NCI-H1417 (cell line): Measurements from ENCODE around the gene LORICRIN.

Source experiments
- DNase-seq, 3 experiments: peaks; one replicate each; lab custom pipeline; 2025; lab: John Stamatoyannopoulos, UW

Gene LORICRIN

DNA sequence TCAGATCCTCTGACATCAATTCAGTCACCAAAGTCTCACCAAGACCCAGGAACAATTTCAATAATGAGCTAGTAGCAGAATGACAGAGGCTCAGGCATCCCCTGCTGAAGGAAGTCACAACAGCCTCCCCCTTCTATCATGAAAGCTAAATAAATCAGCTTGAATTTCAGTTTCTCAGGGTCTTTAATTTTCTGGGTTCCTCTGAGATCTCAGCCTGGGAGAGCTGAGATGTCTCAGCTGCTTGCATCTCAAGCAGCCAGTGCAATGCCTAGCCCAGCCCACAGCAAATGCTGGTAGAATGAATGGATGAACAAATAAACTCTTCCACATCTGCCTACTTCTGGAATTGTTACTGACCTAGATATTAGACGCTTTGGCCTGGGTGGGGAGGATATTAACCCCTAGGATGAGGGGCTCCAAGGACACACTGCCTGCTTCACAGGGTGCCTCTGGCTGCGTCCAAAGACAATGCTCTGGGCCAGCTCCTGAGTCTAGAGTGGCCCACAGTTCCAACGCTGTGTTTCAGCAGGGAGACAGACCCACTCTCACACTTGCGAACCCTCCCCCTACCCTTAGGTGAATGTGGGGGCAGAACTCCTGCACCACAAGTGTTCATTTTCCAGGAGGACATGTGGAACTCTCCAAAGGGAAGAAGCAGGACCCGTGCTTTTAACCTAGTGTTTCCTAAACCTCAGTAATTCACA lies 11.2 kb upstream of the LORICRIN start:
- no peak for DNase-seq

DNA sequence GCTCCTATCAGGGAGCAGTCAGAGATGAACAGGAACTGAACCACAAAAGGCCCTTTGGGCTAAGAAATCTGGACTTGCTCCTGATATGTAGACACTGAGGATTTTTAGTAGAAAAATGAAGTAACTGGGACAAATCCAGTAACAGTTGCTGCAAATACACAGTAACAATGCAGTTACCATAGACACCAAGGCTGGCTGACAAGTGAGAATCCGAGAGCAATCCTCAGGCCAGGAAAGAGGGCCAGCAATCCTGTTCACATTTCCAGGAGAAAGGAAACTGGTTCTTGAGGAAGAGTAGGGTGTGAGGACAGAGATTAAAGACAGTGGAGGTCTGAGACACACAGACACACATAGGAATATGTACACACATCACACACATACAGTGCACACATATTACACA lies 9.3 kb upstream of the LORICRIN start:
- DNase-seq, result no peak

DNA sequence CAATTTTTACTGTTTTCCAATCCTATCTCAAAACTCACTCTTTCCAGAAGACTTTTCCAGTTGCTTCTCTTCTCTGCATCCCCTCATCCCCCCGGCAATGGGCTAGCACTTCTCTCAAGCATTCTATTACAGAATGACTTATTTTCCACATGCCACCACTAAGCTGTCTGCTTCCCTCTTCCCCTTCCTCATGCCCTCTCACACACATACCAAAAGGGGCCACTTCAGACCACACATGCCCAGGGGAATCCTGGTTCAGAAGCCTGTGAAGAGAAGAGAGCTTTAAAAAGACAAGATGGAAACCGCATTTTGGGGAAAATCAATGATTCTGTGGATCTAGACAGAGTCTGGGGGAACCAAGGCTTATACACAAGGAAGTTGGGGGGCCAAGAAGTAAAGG lies 8.4 kb upstream of the LORICRIN start:
- DNase-seq, result no peak

DNA sequence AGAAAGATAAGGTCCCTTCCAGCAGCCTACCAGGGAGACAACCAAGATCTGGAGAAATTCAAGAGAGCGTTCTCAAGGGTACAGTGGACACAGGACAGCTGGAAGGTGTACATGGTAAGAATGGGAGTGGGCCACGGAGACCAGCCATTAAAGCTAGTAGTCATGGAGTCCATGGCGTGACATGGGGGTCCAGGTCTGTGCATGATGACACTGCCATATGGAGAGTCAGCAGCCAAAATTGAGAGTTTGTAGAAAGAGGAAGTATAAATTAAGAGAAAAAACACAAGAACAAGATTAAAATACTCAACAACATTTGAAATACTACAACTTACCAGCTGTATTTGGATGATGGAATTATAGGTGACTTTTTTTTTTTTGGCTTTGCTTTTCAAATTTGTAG lies 7.9 kb upstream of the LORICRIN start:
- no peak for DNase-seq

DNA sequence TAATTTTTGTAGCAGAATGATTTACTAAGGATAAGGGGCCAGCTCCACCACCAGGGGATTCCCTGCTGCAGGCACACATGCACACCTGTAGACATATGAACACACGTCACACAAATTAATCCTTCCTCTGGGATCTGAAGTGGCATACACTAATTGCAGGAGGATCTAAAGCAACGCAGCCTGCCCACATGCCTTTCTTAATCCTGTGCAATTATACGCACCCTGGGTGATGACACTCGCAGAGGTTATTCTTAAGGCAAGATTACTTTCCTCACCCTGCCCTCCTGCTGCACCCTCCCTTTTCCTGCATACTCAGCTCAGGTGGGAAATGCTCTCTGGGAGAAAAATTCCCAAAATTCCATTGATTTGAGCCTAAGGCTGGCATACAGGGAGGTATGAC lies 7.5 kb upstream of the LORICRIN start:
- no peak for DNase-seq

DNA sequence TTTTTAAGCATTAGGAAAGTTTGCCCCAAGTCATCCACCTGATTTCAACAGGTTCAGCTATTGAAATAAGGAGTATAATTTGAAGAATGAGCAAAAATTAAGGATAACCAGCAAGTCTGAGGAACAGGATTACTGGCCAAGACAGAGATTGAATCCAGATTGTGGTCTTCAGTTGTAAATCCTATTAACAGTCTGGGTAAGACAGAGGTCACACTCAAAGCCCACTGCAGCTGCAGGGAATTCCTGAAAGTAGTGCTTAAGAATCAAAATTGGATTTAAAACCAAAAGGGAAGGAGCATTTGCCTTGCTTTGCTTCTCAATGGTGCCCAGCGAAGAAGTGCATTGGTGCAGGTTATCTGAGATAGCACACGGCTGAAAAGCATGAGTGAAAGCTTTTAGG lies 6.4 kb upstream of the LORICRIN start:
- no peak for DNase-seq

DNA sequence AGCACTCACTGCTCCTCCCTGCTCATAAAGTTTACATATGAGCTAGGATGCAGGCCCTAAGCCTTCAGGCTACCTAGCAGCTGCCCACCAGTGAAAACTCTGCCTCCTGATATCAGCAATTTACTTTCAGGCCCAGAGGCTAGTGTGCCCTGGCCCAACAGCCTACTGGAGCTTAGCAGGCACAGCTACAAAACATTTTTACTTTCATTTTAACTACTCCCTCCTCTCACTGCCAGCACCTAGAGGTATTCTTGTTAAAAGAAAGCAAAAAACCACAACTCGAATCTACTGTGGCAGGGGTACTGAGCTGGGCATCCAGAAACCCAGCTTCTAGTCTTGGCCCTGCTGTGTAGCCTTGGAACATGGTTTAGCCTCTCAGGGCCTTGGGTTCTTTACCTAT lies 5.8 kb upstream of the LORICRIN start:
- no peak for DNase-seq

DNA sequence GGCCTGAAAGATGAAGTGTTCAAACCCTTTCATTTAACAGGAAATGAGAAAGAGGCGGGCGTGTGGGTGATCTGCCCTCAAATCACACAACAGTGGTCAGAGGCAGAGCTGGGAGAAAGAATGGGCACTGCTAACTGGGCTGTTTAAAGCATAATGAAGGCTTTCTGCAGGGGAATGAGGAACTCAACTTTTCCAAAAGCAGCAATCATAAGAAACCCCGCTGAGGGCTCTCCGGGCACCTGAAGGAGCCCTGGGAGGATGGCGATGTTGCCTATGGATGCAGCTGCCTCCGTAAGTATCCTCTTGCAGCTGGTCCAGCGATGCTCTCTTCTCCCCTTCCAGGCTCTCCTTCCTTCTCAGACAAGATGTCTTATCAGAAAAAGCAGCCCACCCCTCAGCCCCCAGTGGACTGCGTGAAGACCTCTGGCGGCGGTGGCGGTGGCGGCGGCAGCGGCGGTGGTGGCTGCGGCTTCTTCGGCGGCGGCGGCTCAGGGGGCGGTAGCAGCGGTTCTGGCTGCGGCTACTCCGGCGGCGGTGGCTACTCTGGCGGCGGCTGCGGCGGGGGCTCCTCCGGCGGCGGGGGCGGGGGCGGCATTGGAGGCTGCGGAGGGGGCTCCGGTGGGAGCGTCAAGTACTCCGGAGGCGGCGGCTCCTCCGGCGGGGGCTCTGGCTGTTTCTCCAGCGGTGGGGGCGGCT lies 1.2 kb downstream of the LORICRIN start:
- peak; percentile 37 to 45 (median 40) for DNase-seq

DNA sequence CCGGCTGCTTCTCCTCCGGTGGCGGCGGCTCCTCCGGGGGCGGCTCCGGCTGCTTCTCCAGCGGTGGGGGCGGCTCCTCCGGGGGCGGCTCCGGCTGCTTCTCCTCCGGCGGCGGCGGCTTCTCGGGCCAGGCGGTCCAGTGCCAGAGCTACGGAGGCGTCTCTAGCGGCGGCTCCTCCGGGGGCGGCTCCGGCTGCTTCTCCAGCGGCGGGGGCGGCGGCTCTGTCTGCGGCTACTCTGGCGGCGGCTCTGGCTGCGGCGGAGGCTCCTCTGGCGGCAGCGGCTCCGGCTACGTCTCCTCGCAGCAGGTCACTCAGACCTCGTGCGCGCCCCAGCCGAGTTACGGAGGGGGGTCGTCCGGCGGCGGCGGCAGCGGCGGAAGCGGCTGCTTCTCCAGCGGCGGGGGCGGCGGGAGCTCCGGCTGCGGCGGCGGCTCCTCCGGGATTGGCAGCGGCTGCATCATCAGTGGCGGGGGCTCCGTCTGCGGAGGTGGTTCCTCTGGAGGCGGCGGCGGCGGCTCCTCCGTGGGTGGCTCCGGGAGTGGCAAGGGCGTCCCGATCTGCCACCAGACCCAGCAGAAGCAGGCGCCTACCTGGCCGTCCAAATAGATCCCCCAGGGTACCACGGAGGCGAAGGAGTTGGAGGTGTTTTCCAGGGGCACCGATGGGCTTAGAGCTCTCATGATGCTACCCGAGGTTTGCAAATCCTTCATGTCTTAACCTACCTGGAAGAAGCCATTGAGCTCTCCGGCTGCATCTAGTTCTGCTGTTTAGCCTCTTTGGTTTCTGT lies 2.0 kb downstream of the LORICRIN start:
- DNase-seq, result peak; percentile 46 to 68 (median 65)

DNA sequence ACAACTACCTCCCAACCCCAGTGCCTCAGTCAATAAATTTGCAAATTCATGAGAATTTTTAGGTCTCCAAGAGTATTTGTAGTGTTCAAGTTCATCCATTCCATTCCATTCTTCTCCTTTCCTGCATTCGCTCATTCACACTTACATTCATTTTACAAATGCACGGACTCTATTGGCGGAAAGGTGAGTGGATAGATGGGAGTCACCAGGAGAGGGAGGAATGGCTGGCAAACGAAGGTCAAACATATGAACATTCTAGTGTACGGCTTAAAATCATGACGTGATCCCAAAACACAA lies 2.5 kb downstream of the LORICRIN start:
- DNase-seq, result peak in 2 of 3 experiments; percentile 32 to 64

DNA sequence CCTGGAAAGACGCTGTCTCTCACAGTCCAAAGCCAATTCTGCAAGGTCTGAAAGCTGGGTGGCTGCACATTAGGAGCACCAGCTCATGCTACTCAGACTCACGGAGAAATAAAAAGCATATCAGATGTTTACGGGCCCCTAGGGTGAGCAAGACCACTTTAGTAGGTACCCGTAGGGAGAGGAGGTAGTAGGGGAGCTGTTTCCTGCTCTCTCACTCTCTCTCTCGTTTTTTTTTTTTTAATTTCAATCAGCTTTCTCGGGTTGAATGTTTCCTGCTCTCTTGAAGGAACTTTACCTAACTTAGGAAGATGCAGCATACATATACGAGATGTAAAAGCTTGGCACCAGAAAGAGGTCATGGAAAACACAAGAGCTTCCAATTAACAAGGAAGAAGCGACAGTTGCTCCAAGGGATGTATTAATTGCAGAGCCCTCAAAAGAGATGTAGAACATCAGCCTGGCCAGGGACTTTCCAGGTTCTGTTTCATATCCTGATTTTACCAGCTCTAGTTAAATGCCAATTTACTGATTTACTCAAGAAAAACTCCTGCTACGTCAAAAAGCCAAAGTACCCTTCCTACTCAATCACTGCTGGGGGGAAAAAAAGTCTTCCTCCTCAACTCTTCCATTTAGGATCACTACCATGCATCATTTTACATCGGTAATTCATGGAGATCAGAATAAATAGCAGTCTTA lies 3.1 kb downstream of the LORICRIN start:
- peak in 1 of 3 experiments; percentile 47 for DNase-seq

DNA sequence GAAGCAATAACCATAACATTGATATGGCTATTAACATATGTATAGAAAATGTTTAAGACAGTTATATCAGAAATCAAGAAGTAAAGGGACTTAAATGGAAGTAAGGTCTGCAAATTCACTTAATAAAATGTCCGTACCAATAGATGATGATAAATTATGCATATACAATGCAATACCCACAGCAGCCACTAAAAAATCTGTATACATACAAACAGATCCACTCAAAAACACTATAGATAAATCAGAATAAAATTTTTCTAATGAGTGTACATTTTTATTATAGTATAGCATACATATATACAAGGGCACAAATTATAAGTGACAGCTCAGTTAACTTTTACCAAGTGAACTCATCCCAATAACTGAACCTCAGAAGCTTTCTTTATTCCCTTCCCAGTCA lies 6.0 kb downstream of the LORICRIN start:
- DNase-seq, result no peak

DNA sequence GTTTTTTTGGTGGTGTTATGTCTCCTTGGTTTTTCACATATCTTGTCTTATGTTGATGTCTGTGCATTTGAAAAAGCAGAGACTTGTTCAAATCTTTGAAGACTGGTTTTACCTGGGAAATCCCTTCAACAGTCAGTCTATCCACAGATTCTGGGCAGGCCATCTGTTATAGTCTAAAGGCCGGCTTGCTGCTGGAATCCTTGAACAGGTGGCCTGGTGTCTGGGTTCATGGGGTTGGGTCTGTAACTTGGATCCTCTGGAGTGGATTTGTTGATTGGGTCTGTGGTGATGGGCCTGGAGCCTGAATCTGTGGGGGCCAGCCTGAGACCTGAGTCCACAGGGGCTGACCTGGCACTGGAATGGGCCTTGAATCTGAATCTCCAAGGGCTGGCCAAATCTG lies 12.2 kb downstream of the LORICRIN start:
- DNase-seq, result no peak

DNA sequence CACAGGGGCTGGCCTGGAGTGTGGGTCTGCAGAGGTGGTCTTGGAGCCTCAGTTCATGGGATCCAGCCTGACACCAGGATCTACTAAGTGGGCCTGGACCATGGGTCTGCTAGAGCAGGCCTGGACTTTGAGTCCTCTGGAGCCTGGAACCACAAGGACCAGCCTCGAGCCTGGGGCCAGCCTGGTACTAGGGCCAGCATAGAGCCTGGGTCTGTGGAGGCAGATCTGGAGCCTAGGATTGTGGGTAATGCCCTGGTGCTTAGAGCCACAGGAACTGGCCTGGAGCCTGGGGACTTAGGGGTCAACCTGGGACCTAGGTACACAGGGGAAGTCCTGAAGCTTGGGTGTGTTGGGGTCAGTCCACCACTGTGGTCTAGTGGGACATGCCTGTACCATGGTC lies 12.7 kb downstream of the LORICRIN start:
- DNase-seq, result no peak

DNA sequence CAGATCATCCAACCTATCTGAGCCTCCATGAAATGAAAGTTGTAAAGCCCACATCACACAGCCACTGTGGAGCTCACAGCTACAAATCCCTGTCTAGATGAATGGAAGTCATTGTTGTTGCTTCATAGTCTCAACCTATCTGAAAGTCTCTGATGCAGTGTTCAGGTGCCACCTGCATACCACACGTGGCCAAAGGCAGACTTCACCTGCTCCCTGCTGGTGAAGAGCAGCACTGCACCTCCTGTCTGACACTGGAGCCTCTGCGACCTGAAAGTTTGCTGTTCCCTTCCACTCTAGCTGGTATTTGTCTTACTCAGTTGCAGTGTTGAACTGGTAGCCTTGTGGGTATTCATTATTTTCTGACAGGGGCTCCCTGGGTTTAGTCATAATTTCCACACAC lies 18.4 kb downstream of the LORICRIN start:
- DNase-seq, result peak; percentile 23 to 55 (median 53)

DNA sequence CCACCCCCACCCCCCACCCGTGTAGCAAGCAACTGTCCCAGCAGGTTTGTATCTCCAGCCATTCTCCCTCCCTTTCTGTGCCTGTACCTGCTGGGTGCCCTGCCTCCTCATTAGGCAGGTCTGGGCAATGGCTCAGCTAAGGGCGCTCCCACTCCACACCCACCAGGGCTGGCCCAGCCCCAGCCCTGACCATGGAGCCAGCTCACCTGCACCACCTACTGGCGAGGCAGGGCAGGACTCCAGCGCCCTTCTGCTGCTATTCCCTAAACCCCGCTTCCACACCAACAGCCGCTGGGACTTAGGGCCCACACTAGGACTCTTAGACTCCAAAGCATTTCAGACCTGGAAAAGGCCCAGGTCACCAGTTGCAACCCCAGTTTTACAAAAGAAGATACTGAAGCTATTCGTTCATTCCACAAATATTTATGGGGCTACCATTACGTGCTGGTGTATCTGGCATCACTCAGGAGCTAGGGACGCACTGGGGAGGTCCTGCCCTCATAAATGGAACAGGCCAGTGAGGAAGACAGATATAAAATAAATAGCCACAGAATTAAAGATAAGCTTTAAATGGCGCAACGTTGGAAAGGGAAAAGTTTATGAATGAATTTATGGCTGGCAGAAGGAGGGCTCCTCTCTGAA lies 29.3 kb downstream of the LORICRIN start:
- DNase-seq, result no peak

DNA sequence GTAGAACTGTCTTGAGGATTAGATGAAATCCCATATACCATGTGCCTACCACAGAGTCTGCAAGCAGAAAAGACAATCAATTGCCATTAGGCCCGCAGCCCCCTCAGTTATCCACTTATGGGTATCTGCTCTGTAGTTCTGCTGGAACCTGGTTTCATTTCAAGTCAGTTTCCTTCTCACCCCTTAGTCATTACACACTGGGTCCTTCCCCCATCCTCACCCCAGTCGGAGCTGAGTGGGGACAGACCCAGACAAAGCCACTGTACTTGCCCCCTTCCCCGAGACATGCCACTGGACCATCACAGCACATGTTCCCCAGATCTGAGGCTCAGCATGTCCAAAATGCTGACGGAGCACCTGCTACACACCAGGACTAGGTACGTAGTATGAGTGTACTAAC lies 32.0 kb downstream of the LORICRIN start:
- no peak for DNase-seq

DNA sequence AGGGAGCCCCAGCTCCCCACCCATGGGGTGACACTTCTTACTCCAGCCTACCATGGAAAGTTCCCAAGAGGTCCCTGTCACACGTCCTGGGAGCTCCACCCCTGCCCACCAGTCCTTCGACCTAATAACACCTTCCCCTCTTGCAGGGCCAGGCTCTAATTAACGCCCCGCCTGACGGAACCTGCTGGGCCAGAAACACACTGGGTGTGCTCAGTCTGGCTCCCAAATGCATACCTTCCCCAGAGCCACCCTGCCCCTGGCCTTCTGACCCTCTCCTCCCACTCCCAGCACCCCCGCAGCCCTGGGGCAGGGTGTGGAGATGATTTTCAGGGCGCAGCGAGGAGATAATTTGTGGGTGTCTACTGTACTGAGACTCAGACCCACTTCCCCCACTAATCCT lies 32.7 kb downstream of the LORICRIN start:
- DNase-seq, result no peak

DNA sequence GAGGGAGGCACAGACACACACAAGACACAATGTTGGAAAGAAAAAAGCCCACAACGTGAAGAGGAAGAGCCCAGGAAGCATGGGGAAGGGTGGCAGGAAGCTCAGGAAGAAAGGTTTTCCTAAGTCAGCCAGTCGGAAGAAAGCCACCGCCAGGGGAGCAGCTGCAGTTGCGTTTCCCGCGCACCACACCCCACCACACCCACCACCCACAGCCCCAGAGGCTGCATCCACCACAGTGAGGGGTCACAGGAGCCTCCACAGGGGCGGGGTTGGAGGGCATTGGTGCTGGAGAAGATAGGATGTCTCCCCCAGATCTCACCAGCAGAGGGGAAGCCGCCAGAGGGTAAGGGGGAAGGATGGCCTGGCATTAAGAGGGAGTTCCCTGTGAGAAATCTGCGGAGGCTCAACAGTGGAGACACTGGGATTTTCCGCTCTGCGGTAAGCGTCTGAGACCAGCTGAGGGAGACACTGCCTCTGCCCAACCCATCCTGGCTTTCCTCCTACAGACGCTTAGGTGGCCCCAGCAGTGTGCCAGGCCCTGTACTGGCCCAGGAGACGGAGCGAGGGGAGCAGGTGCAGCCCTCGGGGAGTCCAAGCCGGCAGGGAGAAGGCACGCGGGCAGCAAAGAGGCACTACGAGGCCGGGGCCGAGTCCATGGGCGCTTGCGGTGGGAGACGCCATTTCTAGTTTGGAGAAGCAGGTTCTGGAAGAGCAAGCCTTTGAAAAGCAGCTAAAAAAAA lies 33.4 kb downstream of the LORICRIN start:
- no peak for DNase-seq

DNA sequence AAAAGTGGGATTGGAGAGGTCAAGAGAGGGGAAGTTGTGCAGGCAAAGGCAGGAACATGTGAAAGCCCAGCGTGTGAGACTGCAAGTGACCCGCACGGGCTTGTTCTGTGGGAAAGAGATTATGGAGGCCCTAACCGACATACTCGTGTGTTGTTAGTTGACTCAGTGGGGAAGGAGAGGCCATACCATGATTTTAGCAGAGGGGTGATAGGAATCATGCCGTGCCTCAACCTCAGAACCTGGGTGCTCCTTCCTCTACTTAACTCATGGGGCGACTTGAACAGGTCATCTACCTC lies 33.9 kb downstream of the LORICRIN start:
- DNase-seq, result no peak

DNA sequence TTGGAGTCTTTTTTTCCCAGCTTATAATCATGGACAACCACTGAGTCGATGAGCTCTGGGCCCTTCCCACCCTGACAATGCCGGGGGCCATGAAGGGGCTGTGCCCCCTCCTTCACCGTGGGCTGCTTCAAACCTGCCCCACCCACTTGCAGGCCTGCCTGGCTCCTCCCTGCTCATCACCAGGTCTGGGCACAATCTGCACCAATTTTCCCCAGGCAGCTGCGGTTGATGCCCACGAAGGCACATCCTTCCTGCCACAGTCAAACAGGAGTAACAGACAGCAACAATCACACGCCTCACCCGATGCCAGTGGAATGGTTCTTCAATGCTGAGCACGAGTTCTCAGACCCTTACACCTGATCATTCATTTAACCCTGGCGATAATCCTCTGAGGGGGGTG lies 34.4 kb downstream of the LORICRIN start:
- DNase-seq, result no peak

DNA sequence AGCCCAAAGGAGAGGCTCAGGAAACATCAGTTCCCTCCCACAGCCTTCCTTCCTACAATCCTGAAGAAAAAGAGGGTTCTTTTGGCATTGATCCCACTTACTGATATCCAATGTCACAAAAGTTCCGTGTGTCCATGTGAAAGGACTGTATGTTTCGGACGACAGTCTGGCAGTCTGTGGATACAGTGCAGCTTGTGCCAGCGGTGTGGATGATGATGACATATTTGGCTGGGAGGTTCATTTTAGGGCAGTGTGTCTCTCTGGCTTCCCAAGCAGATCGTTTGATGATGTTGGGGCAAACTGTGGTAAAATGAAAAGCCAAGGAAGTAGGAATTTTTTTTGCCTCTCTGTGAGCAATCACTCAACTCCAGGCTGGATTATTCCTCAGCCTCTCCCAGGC lies 42.8 kb downstream of the LORICRIN start:
- no peak for DNase-seq
